ENCODE results near the gene DIP2C.

DNA sequence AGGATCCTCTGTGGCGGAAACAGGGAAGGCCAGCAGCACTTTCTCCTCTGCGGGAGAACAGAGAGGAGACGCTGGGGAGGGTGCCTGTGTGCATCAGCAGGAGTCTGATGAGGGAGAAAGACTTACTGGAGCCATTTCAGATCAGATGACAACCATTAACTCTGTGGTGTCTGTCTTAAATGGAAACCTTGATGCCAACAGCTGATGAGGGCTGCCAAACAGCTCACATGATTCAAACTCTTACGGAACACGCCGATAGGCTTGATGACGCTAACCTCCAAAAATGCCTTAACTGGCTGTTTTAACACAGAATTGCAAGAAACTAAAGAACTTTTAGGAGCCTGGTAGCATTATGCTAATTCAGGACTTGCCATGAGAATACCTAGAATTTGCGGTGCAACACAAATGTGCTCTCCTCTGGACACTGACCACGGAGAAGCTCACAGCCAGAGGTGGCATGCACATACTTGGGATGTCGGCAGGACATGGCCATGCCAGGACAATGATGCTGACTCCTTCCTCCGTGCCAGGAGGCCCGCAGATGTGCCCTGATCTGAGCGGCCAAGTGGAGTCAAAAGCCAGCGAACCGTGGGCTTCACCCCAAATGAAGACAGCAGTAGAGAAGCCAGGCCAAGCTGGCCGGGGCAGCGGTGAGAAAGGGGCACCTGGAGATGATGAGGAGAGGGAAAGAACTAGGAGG is 399.3 kb downstream of the DIP2C start:
- TF ChIP-seq, protein P1, sequence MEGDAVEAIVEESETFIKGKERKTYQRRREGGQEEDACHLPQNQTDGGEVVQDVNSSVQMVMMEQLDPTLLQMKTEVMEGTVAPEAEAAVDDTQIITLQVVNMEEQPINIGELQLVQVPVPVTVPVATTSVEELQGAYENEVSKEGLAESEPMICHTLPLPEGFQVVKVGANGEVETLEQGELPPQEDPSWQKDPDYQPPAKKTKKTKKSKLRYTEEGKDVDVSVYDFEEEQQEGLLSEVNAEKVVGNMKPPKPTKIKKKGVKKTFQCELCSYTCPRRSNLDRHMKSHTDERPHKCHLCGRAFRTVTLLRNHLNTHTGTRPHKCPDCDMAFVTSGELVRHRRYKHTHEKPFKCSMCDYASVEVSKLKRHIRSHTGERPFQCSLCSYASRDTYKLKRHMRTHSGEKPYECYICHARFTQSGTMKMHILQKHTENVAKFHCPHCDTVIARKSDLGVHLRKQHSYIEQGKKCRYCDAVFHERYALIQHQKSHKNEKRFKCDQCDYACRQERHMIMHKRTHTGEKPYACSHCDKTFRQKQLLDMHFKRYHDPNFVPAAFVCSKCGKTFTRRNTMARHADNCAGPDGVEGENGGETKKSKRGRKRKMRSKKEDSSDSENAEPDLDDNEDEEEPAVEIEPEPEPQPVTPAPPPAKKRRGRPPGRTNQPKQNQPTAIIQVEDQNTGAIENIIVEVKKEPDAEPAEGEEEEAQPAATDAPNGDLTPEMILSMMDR (IDR thresholded peaks at IDR 0.05), result no peak
- TF ChIP-seq POLR2A (IDR thresholded peaks at IDR 0.05), result no peak
